Astrocyte (in vitro differentiated cells and primary cell): ENCODE measurements around the gene RECK. TPM values are rescaled to one million over a fixed set of nuclear protein-coding genes. Genes with fewer than 3 reads are reported as not detected.
"Not testable (repeated sequence)": the region's sequence is repeated elsewhere in the genome, so short reads cannot be mapped to it uniquely, and the experiment has no call there.

ENCODE experiments used
- DNase-seq: peaks from one replicate; pipeline ENCODE4 v3.0.0-alpha.2; 2010; ENCODE audit warnings: low read depth
- FAIRE-seq: peaks from 2 replicates; lab custom pipeline; 2011; peaks lifted over from hg19 to GRCh38; lab: Jason Lieb, UNC
- H2AFZ ChIP-seq: 2 replicates; pipeline ENCODE4 v1.6.0; 2012; ENCODE audit warnings: low read depth, low read length, inconsistent platforms
- H3K27ac ChIP-seq: 2 replicates; pipeline ENCODE4 v1.5.1; 2011; ENCODE audit warnings: low read depth, low read length, inconsistent platforms
- H3K27me3 ChIP-seq: 2 replicates; pipeline ENCODE4 v1.6.0; 2011; ENCODE audit warnings: low read length, inconsistent platforms; ENCODE audit not compliant: insufficient read depth
- H3K36me3 ChIP-seq: 2 replicates; pipeline ENCODE4 v1.5.1; 2011; ENCODE audit warnings: low read length, inconsistent platforms; ENCODE audit not compliant: insufficient read depth
- H3K4me1 ChIP-seq: 2 replicates; pipeline ENCODE4 v1.5.1; 2011; ENCODE audit warnings: low read length, inconsistent platforms; ENCODE audit not compliant: insufficient read depth
- H3K4me2 ChIP-seq: 2 replicates; pipeline ENCODE4 v1.6.0; 2012; ENCODE audit warnings: low read length, inconsistent platforms
- H3K4me3 ChIP-seq: 2 replicates; pipeline ENCODE4 v1.5.1; 2011; ENCODE audit warnings: low read depth, mild to moderate bottlenecking, low read length, inconsistent platforms; ENCODE audit not compliant: insufficient read depth
- H3K79me2 ChIP-seq: 2 replicates; pipeline ENCODE4 v1.6.0; 2012; ENCODE audit warnings: mild to moderate bottlenecking, low read length, inconsistent platforms; ENCODE audit not compliant: insufficient read depth
- H3K9ac ChIP-seq: 2 replicates; pipeline ENCODE4 v1.6.0; 2012; ENCODE audit warnings: mild to moderate bottlenecking, low read length, inconsistent platforms
- H3K9me3 ChIP-seq: 2 replicates; pipeline ENCODE4 v1.5.1; 2012; ENCODE audit warnings: low read depth, mild to moderate bottlenecking, low read length, inconsistent platforms; ENCODE audit not compliant: insufficient read depth
- H4K20me1 ChIP-seq: 2 replicates; pipeline ENCODE4 v1.6.0; 2012; ENCODE audit warnings: low read length, inconsistent platforms; ENCODE audit not compliant: insufficient read depth
- H3K27ac Mint-ChIP-seq: one replicate; pipeline ENCODE4 v1.8.0; 2021; ENCODE audit warnings: mild to moderate bottlenecking, mixed read lengths; ENCODE audit not compliant: unreplicated experiment
- H3K27me3 Mint-ChIP-seq: one replicate; pipeline ENCODE4 v1.8.0; 2021; ENCODE audit warnings: low read depth, mixed read lengths; ENCODE audit not compliant: unreplicated experiment
- H3K36me3 Mint-ChIP-seq: one replicate; pipeline ENCODE4 v1.8.0; 2021; ENCODE audit warnings: low read depth, mixed read lengths; ENCODE audit not compliant: unreplicated experiment
- H3K4me1 Mint-ChIP-seq: one replicate; pipeline ENCODE4 v1.8.0; 2021; ENCODE audit warnings: low read depth, mixed read lengths; ENCODE audit not compliant: unreplicated experiment
- H3K4me3 Mint-ChIP-seq: one replicate; pipeline ENCODE4 v1.8.0; 2021; ENCODE audit warnings: mild to moderate bottlenecking, moderate library complexity, mixed read lengths; ENCODE audit not compliant: unreplicated experiment
- H3K9me3 Mint-ChIP-seq: one replicate; pipeline ENCODE4 v1.8.0; 2021; ENCODE audit warnings: mild to moderate bottlenecking, mixed read lengths; ENCODE audit not compliant: unreplicated experiment
- CTCF ChIP-seq: IDR thresholded peaks from 2 replicates; pipeline ENCODE4 v1.5.1; 2011; ENCODE audit warnings: low read depth, mild to moderate bottlenecking, inconsistent platforms, low read length, moderate library complexity; ENCODE audit not compliant: insufficient read depth
- EZH2 ChIP-seq: IDR thresholded peaks from 2 replicates; pipeline ENCODE4 v1.6.1; 2012; ENCODE audit warnings: mild to moderate bottlenecking, low read length, inconsistent platforms; ENCODE audit not compliant: insufficient read depth
- total RNA-seq: library from RNA; stranded (reverse); gene quantifications from 2 replicates; pipeline ENCODE4 v1.2.1, GENCODE V29; 2021

RECK gene
- total RNA-seq, 1 donor from 2014 or later = 21.6 TPM

- no peak overlapping the region for H3K9ac ChIP-seq
- peaks cover 32% of the 10 kb centered on the region for H3K4me1 ChIP-seq
- Mint-ChIP-seq H3K36me3 (peaks cover 30% of the 10 kb centered on the region), H3K4me1 (peaks cover 48% of the 10 kb centered on the region), H3K9me3 (peaks cover 9% of the 10 kb centered on the region), H3K27me3 (no peaks in the 10 kb centered on the region), H3K27ac (peak overlapping the region; percentile 29), H3K4me3 (no peak overlapping the region)
- H2AFZ ChIP-seq = no peak overlapping the region
- no peaks in the 10 kb centered on the region for H4K20me1 ChIP-seq
- H3K79me2 ChIP-seq = no peaks in the 10 kb centered on the region
- no peak overlapping the region for H3K4me2 ChIP-seq
- FAIRE-seq = no peak
- no peak for TF ChIP-seq EZH2
- TF ChIP-seq CTCF = no peak
- no peak for DNase-seq
- no peak overlapping the region for H3K27ac ChIP-seq
- H3K4me3 ChIP-seq = no peak overlapping the region
- H3K36me3 ChIP-seq = peaks cover 4% of the 10 kb centered on the region
- no peaks in the 10 kb centered on the region for H3K27me3 ChIP-seq
- peaks cover 4% of the 10 kb centered on the region for H3K9me3 ChIP-seq
These were observed 121.4 kb downstream of the RECK start for GRCh38 chr9:36158122-36158521.

DNA sequence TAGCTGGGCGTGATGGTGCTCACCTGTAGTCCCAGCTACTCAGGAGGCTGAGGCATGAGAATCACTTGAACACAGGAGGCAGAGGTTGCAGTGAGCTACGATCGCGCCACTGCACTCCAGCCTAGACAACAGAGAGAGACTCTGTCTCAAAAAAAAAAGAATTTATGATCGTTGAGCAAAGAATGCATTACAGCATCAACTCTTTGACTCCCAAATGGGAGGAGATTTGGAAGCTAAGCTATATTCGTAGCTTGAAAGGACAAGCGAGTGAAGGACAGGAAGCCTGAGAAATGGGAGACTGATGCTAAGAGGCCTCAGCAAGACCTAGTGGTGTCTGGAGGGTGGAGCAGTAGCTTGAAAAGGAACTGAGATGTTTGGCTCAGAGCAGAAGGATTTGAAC, 122.2 kb downstream of the RECK start:
- Histone ChIP-seq H3K79me2 (no peaks in the 10 kb centered on the region), H3K4me3 (no peak overlapping the region), H3K9me3 (peaks cover 4% of the 10 kb centered on the region), H3K36me3 (peaks cover 4% of the 10 kb centered on the region), H2AFZ (no peak overlapping the region), H3K9ac (no peak overlapping the region), H3K4me1 (peaks cover 40% of the 10 kb centered on the region), H3K27me3 (no peaks in the 10 kb centered on the region), H3K4me2 (no peak overlapping the region), H3K27ac (peak overlapping the region; percentile 31), H4K20me1 (no peaks in the 10 kb centered on the region)
- H3K27ac Mint-ChIP-seq = peak overlapping the region; percentile 29
- peaks cover 32% of the 10 kb centered on the region for H3K36me3 Mint-ChIP-seq
- H3K4me3 Mint-ChIP-seq = peak overlapping the region; percentile 63
- FAIRE-seq (peak; percentile 50), DNase-seq (peak; percentile 55)
- H3K27me3 Mint-ChIP-seq = no peaks in the 10 kb centered on the region
- no peak for TF ChIP-seq CTCF
- no peak for TF ChIP-seq EZH2
- peaks cover 9% of the 10 kb centered on the region for H3K9me3 Mint-ChIP-seq
- H3K4me1 Mint-ChIP-seq = peaks cover 53% of the 10 kb centered on the region

DNA sequence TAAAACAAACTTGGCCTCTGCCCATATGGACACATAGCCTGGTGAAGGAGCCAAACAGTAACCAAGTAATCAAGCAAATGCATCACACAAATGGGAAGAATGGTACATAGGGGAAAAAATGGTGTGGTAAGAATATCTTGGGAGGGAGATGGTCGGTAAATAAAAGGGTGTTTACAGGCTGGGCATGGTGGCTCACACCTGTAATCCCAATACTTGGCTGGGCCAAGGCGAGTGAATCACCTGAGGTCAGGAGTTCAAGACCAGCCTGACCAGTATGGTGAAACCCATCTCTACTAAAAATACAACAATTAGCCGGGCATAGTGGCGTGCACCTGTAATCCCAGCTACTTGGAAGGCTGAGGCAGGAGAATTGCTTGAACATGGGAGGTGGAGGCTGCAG, 122.8 kb downstream of the RECK start:
- H3K27ac ChIP-seq, H3K4me2 ChIP-seq, H3K9ac ChIP-seq, H3K36me3 ChIP-seq, H3K79me2 ChIP-seq, DNase-seq, H3K27me3 Mint-ChIP-seq, H4K20me1 ChIP-seq, H3K4me3 ChIP-seq, FAIRE-seq, H3K27me3 ChIP-seq, H3K9me3 Mint-ChIP-seq, H2AFZ ChIP-seq, H3K9me3 ChIP-seq: not testable (repeated sequence)
- Mint-ChIP-seq H3K27ac (peak overlapping the region; percentile 29), H3K4me1 (peaks cover 52% of the 10 kb centered on the region), H3K4me3 (peak overlapping the region; percentile 27), H3K36me3 (peaks cover 27% of the 10 kb centered on the region)
- peaks cover 40% of the 10 kb centered on the region for H3K4me1 ChIP-seq

DNA sequence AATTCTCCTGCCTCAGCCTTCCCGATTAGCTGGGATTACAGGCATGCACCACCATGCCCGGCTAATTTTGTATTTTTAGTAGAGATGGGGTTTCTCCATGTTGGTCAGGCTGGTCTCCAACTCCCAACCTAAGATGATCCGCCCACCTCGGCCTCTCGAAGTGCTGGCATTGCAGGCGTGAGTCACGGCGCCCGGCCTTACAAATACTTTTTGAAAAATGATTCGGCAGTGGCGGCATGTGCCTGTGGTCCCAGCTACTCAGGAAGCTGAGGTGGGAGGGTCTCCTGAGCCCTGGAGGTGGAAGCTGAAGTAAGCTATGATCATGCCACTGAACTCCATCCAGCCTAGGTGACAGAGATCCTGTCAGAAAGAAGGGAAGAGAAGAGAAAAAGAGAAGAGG, 123.4 kb downstream of the RECK start:
- H3K27ac ChIP-seq, H3K9ac ChIP-seq, H3K27me3 ChIP-seq, H3K27me3 Mint-ChIP-seq, H3K4me3 ChIP-seq, H3K4me3 Mint-ChIP-seq, H3K9me3 Mint-ChIP-seq, H3K9me3 ChIP-seq, DNase-seq, H3K4me2 ChIP-seq, H3K79me2 ChIP-seq, H4K20me1 ChIP-seq, H3K36me3 ChIP-seq, H2AFZ ChIP-seq, FAIRE-seq, H3K27ac Mint-ChIP-seq: not testable (repeated sequence)
- H3K4me1 ChIP-seq = peaks cover 40% of the 10 kb centered on the region
- peaks cover 24% of the 10 kb centered on the region for H3K36me3 Mint-ChIP-seq
- H3K4me1 Mint-ChIP-seq = peaks cover 52% of the 10 kb centered on the region
